NCI-H1105 treated with DMSO at 0.1 percent for 48 hours (cell line): ENCODE measurements around the gene PRKACA.
"Not testable (repeated sequence)": the region's sequence is repeated elsewhere in the genome, so short reads cannot be mapped to it uniquely, and the experiment has no call there.

Experiments used
- DNase-seq: peaks from one replicate; lab custom pipeline; 2025; lab: John Stamatoyannopoulos, UW

PRKACA gene

DNA sequence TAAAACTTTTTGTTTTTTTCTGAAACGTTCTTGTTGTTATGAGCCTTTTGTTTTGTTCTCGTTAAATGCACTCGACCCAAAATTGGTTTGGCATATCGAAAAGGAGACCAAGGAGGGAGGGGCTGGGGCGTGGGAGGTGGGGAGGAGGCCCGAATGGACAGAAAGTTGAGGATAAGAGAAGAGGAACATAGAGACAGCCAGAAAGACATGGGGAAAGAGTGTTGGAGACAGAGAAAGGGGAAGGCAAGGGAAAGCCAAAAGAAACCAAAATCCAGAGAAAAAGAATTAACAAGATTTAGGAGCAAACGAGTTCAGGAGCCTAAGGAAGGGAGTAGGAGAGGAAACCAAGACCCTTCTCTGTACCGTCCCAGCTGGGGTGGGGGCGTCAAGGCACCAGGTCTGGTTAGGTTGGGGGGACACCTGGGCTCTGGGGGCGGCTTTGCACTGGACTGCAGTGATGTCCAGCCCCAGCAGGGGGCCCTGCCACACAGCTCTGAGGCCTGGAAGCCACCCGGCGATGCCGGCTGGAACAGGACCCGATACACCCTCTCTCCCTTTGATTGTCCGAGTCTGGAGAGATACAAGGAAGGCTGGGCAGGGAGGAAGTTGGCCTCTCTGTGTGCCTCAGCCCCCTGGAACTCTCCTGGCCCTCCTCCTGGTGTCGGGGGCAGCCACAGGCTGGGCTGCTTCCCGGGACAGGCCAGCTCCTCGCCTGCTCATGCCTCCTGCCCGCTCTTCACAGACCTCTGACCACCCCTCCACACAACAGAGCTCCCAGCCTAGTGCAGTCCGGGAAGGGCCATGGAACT, 30.4 kb upstream of the PRKACA start:
- peak; percentile 57 for DNase-seq

DNA sequence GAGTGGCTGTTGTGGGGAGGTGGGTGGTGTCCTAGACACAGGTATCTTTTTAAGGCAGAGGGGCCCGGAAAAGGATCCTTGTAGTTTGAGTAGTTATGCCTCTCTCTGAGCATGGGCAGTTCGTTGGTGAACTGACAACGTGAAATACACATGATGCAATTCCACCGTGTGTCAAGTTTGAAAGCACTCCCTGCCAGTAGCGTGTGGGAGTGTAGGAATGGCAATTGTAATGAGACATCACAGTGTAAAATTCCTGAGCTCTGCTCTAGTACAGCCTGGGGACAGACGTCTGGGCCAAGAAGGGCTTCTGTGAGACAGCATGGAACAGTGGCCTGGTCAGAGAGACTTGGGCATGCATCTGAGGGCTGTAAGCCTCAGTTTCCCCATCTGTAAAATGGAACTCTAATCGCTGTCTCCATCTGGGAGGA, 29.2 kb upstream of the PRKACA start:
- no peak for DNase-seq

DNA sequence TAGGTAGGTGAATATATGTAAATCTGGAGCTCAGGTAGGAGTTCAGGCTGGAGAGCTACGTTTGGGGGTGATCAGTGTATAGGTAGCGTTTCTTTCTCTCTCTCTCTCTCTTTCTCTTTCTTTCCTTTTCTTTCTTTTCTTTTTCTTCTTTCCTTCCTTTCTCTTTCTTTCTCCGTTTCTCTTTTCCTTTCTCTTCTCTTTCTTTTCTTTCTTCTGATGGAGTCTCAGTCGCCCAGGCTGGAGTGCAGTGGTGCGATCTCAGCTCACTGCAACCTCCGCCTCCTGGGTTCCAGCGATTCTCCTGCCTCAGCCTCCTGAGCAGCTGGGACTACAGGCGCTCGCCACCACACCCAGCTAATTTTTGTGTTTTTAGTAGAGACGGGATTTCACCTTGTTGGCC, 28.6 kb upstream of the PRKACA start:
- not testable (repeated sequence) for DNase-seq

DNA sequence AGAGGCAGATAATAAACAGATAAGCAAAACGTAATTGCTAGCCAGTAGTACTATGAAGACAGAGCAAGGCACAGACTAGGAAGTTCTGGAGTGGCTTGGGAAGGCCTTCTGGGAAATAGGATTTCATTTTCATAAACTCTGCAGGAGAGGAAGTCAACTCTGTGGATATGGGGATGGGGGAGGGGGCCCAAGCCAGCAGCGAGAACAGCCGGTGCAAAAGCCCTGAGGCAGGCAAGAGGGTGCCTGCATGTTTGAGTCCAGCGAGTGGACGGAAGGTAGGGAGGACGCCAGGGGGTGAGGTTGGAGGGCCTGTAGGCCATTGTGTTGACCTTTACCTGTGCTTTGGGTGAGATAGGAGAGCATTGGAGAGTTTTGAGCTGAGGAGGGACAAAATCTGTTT, 27.8 kb upstream of the PRKACA start:
- no peak for DNase-seq

- no peak for DNase-seq
Observed at GRCh38 chr19:14142262-14143190, 25.0 kb upstream of the PRKACA start.

DNA sequence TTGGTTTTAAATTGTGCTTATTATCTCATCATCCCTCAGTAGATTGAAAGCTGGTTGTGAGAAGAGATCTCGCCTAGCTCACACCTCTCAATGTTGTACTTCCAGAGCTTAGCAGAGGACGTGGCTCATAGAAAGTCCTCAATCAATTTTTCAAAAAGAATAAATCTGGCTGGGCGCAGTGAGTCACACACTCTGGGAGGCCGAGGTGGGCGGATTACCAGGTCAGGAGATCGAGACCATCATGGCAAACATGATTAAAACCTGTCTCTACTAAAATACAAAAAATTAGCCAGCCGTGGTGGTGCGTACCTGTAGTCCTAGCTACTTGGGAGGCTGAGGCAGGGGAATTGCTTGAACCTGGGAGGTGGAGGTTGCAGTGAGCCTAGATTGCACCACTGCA, 23.5 kb upstream of the PRKACA start:
- DNase-seq, result no peak

- no peak for DNase-seq
Observed at GRCh38 chr19:14139944-14140343, 22.4 kb upstream of the PRKACA start.

- DNase-seq, result no peak
Observed at GRCh38 chr19:14138576-14139265, 21.2 kb upstream of the PRKACA start.

DNA sequence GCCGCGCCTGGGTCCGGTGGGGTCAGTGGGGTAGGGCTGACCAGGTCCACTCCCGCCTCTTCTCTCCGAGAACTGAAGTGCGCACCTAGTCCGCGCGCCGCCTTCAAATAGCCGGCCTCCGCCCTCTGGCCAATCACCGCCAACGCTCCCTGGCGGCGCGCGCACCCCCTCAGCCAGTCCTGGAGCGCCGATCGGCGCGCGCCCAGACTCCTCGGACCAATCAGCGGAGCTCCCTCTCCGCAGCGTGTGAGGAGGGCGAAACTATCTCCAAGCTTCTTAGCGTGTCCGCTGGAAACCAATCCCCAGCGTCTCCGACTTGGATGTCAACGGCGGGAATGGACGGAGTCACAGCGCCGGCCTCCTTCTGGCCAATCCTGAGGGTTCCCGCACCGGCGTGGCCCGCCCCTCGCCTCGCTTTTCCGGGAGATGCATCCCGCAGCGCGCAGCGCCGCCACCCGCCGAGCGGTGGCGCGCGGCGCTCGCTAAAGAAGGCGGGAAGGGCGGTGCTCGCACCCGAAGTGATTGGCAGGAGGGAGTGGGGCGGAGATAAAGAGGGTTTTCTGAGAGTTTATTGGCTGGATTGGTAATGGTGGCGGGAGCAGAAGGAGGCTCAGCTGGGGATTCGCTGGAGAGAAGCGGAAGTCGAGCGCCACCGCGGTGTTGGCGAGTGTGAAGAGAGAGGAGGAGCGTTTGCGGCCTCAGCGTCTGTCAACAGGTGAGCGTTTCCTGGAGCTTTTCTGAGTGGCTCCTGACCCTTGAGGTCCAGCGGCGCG, 19.1 kb upstream of the PRKACA start, which contains the start of gene ASF1B:
TSS of gene ASF1B (minus strand) at position 81 of the 773 bp plus-strand sequence. CDS start 133 bp downstream, outside the sequence.
- peak; percentile 100 for DNase-seq

GRCh38 chr19:14135985-14136508, 18.5 kb upstream of the PRKACA start:
- DNase-seq, result no peak

DNA sequence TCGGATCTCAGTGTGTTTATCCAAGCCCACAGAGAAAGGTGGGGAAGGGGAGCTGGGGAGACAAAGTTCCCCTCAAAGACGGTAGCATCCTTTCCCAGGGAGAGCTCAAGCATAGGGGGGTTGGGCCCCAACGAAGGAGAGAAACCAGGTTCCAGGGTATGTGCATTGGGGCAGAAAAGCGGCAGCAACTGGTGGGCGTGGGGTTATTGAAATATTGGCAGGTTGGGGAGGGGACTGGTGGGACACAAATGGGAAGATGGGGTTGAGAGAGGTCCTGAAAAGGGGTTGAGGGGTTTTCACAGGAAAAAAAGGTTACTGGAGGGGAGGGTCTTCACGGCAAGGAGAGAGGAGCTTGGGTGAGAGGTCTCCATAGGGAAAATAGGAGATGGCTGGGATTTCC, 17.8 kb upstream of the PRKACA start:
- no peak for DNase-seq

DNA sequence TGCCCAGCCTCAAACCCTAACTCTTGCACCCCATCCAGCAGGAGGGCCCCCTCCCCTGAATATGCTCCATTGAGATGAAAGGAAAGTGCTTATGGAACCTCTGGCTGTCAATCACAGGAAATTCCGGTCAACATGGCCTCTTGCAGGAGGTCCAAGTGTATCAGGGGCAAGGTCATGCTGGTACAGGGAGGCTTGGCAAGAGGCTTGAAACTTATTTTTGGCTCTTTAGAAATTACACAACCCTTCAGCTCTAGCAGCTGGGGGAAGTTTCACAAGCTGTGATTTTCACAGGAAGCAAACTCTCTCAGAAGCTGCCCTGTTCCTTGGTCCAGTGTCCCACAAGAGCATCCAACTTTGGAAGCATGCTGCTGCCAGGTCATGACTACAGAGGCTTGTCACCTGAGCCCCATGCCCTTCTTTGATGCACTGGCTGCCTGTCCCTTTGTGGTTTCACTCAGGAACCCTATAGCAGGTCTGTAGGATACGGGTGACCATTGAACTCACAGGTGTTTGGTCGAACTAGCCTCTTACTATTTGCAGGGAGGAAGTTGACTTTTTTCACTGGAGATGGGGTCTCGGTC, 10.5 kb upstream of the PRKACA start:
- DNase-seq, result no peak

GRCh38 chr19:14127176-14127575, 9.6 kb upstream of the PRKACA start:
- no peak for DNase-seq

DNA sequence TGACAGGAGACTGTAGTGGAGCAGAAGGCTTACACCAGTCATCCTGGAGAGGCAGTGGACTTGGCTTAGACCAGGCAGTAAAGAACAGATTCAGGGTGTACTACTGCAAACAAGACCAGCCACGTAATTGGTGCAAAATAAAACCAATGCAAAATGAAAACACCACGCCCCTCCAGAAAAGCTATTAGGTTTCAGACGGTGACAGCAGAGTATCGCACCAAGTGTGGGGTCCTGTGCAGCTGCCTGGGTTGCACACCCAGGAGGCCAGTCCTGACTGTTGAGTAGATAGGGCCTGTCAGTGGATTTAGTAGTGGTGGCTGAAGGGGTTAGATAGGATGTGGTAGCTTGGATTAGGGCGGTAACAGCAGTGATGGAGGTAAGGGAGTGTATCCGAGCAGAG, 5.4 kb upstream of the PRKACA start:
- DNase-seq, result no peak

DNA sequence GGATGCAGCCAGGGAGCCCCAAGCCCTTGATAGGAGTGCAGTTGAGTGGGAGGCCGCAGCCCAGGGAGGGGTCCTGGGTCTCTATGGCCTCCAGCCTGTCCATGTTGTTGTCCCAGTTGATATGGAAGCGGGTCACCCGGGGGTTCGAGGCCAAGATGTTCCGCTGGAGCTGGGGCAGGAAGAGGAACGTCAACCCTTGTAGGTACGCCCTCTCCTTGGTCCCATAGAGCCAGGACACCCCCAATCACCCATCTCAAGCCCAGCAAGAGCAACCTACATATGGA, 2.9 kb upstream of the PRKACA start:
- no peak for DNase-seq

DNA sequence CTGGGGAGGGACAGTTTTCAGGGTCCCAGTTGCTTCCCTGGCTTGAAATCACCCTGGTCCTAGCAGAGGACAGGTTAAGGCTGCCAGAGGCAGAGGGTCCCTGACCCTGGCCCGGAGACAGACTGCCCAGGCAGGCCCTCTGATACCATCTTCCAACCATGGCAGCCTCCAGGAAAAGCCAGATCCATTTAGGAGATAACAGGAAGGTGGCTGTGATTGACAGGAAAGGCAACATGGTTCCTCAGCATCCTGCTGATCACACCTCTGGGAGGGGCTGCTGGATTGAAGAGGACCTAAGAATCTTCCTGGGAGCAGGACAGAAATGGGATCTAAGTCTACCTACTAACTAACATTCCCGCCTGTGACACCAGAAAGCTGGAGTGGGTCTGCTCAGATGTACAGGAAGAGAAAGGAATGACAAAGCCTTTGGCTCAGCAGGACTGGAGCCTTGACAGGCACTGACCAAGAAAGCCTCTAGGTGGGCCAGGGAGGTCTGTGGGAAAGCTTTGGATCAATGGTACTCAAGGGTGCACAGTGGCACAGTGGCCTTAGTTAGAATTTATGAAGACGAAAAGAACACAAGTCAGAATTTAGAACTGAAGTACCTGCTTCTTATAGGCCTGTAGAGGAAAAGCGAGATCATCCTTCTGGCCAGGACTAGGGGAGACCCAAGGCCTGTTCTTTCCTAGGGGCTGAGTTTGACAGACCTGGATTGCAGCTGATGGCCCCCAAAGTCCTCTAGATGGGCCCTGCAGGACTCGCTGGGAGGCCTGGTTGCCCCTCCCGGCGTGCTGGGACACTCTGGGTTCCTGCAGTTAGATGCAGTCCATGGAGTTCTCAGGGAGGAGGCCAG, 2.3 kb upstream of the PRKACA start:
- DNase-seq, result no peak

DNA sequence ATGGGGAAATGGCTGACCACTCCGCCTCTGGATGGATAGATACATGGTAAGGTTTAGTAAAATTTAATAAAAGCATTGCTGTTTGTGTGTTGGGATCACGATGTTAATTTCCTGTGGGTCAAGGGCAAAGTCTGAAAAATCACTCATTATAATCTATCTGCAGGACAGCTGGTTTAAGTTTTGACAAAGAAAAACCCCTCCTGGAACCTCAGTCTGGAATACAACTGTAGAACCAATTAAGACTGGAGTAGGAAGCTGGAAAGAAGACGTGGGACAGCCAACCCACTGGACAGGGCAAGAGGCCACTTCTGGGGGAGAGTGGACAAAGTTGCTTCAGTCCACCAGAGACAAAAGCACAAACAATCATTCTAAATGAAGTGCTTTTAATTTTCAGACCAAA, 1.6 kb upstream of the PRKACA start:
- no peak for DNase-seq

- DNase-seq, result peak; percentile 57
Observed at GRCh38 chr19:14118165-14119051, 846 bp upstream of the PRKACA start.

- DNase-seq, result no peak
Observed at GRCh38 chr19:14116918-14117578, 514 bp downstream of the PRKACA start.
